GM12878 (cell line): ENCODE data around the gene ZNF655. TPM values are rescaled to one million over a fixed set of nuclear protein-coding genes. Genes with fewer than 3 reads are reported as not detected.

Experiments
- ASH2L ChIP-seq: fragments of 300-600, 200-600 bp; sonication (generic); IDR thresholded peaks from 2 replicates; pipeline ENCODE4 v1.6.1; 2017; ENCODE audit warnings: low read depth, mild to moderate bottlenecking, borderline replicate concordance
- ATF7 ChIP-seq: fragments of 450-650 bp; IDR thresholded peaks from 2 replicates; pipeline ENCODE4 v1.6.1; 2016; ENCODE audit warnings: low read depth, mild to moderate bottlenecking
- BACH1 ChIP-seq: fragments of 450-650 bp; IDR thresholded peaks from 2 replicates; pipeline ENCODE4 v1.6.1; 2017; ENCODE audit warnings: mild to moderate bottlenecking, borderline replicate concordance
- BHLHE40 ChIP-seq, 2 experiments: fragments of 450-650 bp in 1 of 2; IDR thresholded peaks; 2 replicates each; pipeline ENCODE4 v1.6.1; 2011 to 2017; ENCODE audit warnings: low read depth in 2 of 2, borderline replicate concordance in 1 of 2, improper control_type of control experiment in 1 of 2, low read length in 1 of 2, mild to moderate bottlenecking in 1 of 2
- BRCA1 ChIP-seq: IDR thresholded peaks from 2 replicates; pipeline ENCODE4 v1.6.1; 2011; ENCODE audit warnings: low read depth, low read length, improper control_type of control experiment
- CBX5 ChIP-seq: sonication (generic); IDR thresholded peaks from 2 replicates; pipeline ENCODE4 v1.6.1; 2016; ENCODE audit warnings: low read depth, moderate library complexity, mild to moderate bottlenecking, inconsistent platforms
- EED ChIP-seq: sonication (generic); IDR thresholded peaks from 2 replicates; pipeline ENCODE4 v1.6.1; 2016; ENCODE audit warnings: antibody characterized with exemption, low read depth
- FOXK2 ChIP-seq: fragments of 450-650 bp; IDR thresholded peaks from 2 replicates; pipeline ENCODE4 v1.6.1; 2017; ENCODE audit warnings: mild to moderate bottlenecking, moderate library complexity
- GABPA ChIP-seq: IDR thresholded peaks from 2 replicates; pipeline ENCODE4 v1.6.1; 2014; ENCODE audit warnings: antibody characterized with exemption, low read depth, mild to moderate bottlenecking, inconsistent platforms
- IKZF2 ChIP-seq, 2 experiments: fragments of 450-650 bp; IDR thresholded peaks; 2 replicates each; pipeline ENCODE4 v1.6.1; 2017; ENCODE audit warnings: mild to moderate bottlenecking in 2 of 2, moderate library complexity in 2 of 2
- JUNB ChIP-seq: IDR thresholded peaks from 2 replicates; pipeline ENCODE4 v1.6.1; 2016; ENCODE audit warnings: antibody characterized with exemption, mild to moderate bottlenecking
- KLF5 ChIP-seq: fragments of 450-650 bp; IDR thresholded peaks from 2 replicates; pipeline ENCODE4 v1.6.1; 2014; ENCODE audit warnings: mild to moderate bottlenecking; ENCODE audit not compliant: partially characterized antibody
- NR2C1 ChIP-seq: fragments of 450-650 bp; IDR thresholded peaks from 2 replicates; pipeline ENCODE4 v1.6.1; 2017; ENCODE audit warnings: antibody characterized with exemption, mild to moderate bottlenecking, moderate library complexity
- NRF1 ChIP-seq: conservative IDR thresholded peaks from 2 replicates; pipeline ENCODE4 v1.6.1; 2011; ENCODE audit warnings: mild to moderate bottlenecking, low read depth, low read length, improper control_type of control experiment
- POLR2A ChIP-seq: IDR thresholded peaks from 2 replicates; pipeline ENCODE4 v1.6.1; 2011; ENCODE audit warnings: low read depth, mild to moderate bottlenecking, low read length
- POLR2AphosphoS2 ChIP-seq: IDR thresholded peaks from 2 replicates; pipeline ENCODE4 v1.6.1; 2011; ENCODE audit warnings: low read depth, mild to moderate bottlenecking, low read length, improper control_type of control experiment, moderate library complexity
- SIX5 ChIP-seq: IDR thresholded peaks from 2 replicates; pipeline ENCODE4 v1.6.1; 2011; ENCODE audit warnings: mild to moderate bottlenecking, low read depth, low read length, moderate library complexity; ENCODE audit not compliant: severe bottlenecking
- SMAD1 ChIP-seq: fragments of 450-650 bp; IDR thresholded peaks from 2 replicates; pipeline ENCODE4 v1.6.1; 2018; ENCODE audit warnings: mild to moderate bottlenecking, low read depth; ENCODE audit not compliant: partially characterized antibody
- SMAD5 ChIP-seq: IDR thresholded peaks from 2 replicates; pipeline ENCODE4 v1.6.1; 2016; ENCODE audit warnings: antibody characterized with exemption, low read depth
- SREBF2 ChIP-seq: IDR thresholded peaks from 2 replicates; pipeline ENCODE4 v1.6.1; 2012; ENCODE audit warnings: mild to moderate bottlenecking, low read length
- TCF3 ChIP-seq: IDR thresholded peaks from 2 replicates; pipeline ENCODE4 v1.6.1; 2012; ENCODE audit warnings: low read depth, mild to moderate bottlenecking, low read length, borderline replicate concordance; ENCODE audit not compliant: insufficient read depth
- TCF7 ChIP-seq: IDR thresholded peaks from 2 replicates; pipeline ENCODE4 v1.6.1; 2014; ENCODE audit warnings: antibody characterized with exemption, borderline replicate concordance
- ZNF207 ChIP-seq: fragments of 450-650 bp; IDR thresholded peaks from 2 replicates; pipeline ENCODE4 v1.6.1; 2014; ENCODE audit warnings: antibody characterized with exemption, mild to moderate bottlenecking, borderline replicate concordance
- polyA plus RNA-seq, 11 experiments: library from polyadenylated mRNA; depleted of rRNA in 4 of 11; unstranded in 6 of 11; stranded (reverse) in 5 of 11; fragments of >200 nt; fragmentation: Nextera tagmentation in 4 of 11; fragmentation: Illumina TruSeq in 1 of 11; extraction: Ambion mirVana in 4 of 11; extraction: Trizol in 1 of 11; gene quantifications; 1 replicate in 1 of 11; 2 replicates in 10 of 11; pipeline versions ENCODE4 v1.2.1 to v1.2.3, GENCODE V29; 2011 to 2016; ENCODE audit warnings: inconsistent platforms in 2 of 11, missing spikeins in 2 of 11, low read depth in 1 of 11
- total RNA-seq, 4 experiments: library from RNA; depleted of rRNA in 3 of 4; stranded (reverse); fragments of >200 nt in 3 of 4; fragmentation: Illumina TruSeq in 1 of 4; extraction: Trizol in 1 of 4; gene quantifications; 2 replicates each; pipeline versions ENCODE4 v1.2.1 to v1.2.3, GENCODE V29; 2013 to 2021
- TF ChIP-seq, protein P1 (sequence below): fragments of 450-650 bp; IDR thresholded peaks from 2 replicates; pipeline ENCODE4 v1.6.1; 2018; ENCODE audit warnings: borderline replicate concordance, mild to moderate bottlenecking; ENCODE audit not compliant: partially characterized antibody
- TF ChIP-seq, protein P2 (sequence below): fragments of 450-650 bp; IDR thresholded peaks from 2 replicates; pipeline ENCODE4 v1.6.1; 2014; ENCODE audit warnings: mild to moderate bottlenecking
- TF ChIP-seq, protein P3 (sequence below): fragments of 450-650 bp; conservative IDR thresholded peaks from 2 replicates; pipeline ENCODE4 v1.6.1; 2017; ENCODE audit warnings: mild to moderate bottlenecking, moderate library complexity

ZNF655 gene
- total and polyA plus RNA-seq, 10 of the 15 experiments (the other 5 are each of a cell fraction or from before 2014, with no cell fraction given), result 14.5 to 107 (median 52.8) TPM

DNA sequence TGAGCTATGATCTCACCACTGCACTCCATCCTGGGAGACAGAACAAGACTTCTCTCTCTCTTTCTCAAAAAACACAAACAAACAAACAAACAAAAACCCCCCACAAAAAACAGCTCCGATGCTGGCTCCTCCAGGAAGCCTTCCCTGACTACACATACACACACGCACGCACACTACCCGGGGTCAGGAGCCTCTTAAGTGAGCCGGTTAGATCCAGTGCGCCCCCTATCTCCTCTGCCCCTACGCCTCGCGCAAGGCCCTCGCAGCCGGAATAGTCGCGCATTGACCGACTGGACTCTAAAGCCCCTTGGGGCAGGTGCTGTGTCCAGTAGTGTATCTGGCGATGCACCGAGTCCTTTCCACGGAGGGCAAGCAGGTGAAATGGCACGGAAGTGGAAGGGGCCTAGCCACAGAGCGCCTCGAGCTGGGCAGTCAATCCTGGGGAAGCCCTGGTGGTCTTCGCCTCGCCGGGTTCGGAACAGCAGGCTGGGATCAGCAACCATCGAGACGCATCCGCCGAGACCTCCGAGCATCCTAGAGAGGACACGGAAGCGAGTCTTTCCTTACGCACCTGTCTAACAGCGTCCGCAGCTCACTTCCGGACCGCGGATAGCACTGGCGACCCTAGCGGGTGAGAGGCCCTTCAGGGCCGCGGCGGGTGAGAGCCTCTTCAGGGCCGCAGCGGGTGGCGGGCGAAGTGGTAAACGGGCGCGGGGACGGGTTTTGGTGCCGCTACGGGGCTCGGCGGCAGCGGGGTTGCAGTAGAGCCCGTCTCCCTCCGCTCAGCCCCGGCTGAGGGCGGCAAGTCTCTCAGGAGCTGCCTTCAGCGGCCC, 58.1 kb downstream of the ZNF655 start, which contains the start of gene ZSCAN25 (continued):
- TF ChIP-seq TCF3, result peak; percentile 69; the same call in 1 of the 2 replicates
- TF ChIP-seq, protein P1, sequence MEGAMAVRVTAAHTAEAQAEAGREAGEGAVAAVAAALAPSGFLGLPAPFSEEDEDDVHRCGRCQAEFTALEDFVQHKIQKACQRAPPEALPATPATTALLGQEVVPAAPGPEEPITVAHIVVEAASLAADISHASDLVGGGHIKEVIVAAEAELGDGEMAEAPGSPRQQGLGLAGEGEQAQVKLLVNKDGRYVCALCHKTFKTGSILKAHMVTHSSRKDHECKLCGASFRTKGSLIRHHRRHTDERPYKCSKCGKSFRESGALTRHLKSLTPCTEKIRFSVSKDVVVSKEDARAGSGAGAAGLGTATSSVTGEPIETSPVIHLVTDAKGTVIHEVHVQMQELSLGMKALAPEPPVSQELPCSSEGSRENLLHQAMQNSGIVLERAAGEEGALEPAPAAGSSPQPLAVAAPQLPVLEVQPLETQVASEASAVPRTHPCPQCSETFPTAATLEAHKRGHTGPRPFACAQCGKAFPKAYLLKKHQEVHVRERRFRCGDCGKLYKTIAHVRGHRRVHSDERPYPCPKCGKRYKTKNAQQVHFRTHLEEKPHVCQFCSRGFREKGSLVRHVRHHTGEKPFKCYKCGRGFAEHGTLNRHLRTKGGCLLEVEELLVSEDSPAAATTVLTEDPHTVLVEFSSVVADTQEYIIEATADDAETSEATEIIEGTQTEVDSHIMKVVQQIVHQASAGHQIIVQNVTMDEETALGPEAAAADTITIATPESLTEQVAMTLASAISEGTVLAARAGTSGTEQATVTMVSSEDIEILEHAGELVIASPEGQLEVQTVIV, result no peak
- TF ChIP-seq, protein P2, sequence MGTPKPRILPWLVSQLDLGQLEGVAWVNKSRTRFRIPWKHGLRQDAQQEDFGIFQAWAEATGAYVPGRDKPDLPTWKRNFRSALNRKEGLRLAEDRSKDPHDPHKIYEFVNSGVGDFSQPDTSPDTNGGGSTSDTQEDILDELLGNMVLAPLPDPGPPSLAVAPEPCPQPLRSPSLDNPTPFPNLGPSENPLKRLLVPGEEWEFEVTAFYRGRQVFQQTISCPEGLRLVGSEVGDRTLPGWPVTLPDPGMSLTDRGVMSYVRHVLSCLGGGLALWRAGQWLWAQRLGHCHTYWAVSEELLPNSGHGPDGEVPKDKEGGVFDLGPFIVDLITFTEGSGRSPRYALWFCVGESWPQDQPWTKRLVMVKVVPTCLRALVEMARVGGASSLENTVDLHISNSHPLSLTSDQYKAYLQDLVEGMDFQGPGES, result no peak
- TF ChIP-seq POLR2A, result peak; percentile 96
- TF ChIP-seq NR2C1, result peak; percentile 52
- peak; percentile 52 for TF ChIP-seq SIX5
- TF ChIP-seq EED, result peak; percentile 29; the same call in 1 of the 2 replicates
- TF ChIP-seq JUNB, result no peak
- no peak for TF ChIP-seq SMAD1
- TF ChIP-seq CBX5, result 0 out of 2 replicates have a peak, but pooled peaks have one; percentile 84
- TF ChIP-seq BHLHE40 (IDR thresholded peaks at IDR 0.05; ENCODE audit: borderline replicate concordance in 1 of 2, low read depth in 2 of 2, low read length in 1 of 2), result peak; percentile 40 to 61; a peak in 1 of 4 replicates
- TF ChIP-seq ATF7, result 0 out of 2 replicates have a peak, but pooled peaks have one; percentile 24
- no peak for TF ChIP-seq TCF7
- TF ChIP-seq NRF1, result no peak
- peak; percentile 46; the same call in 1 of the 2 replicates for TF ChIP-seq SREBF2
- TF ChIP-seq SMAD5, result peak; percentile 47; the same call in 1 of the 2 replicates
- peak; percentile 72; the same call in 1 of the 2 replicates for TF ChIP-seq ASH2L
- no peak for TF ChIP-seq FOXK2
- TF ChIP-seq, protein P3, sequence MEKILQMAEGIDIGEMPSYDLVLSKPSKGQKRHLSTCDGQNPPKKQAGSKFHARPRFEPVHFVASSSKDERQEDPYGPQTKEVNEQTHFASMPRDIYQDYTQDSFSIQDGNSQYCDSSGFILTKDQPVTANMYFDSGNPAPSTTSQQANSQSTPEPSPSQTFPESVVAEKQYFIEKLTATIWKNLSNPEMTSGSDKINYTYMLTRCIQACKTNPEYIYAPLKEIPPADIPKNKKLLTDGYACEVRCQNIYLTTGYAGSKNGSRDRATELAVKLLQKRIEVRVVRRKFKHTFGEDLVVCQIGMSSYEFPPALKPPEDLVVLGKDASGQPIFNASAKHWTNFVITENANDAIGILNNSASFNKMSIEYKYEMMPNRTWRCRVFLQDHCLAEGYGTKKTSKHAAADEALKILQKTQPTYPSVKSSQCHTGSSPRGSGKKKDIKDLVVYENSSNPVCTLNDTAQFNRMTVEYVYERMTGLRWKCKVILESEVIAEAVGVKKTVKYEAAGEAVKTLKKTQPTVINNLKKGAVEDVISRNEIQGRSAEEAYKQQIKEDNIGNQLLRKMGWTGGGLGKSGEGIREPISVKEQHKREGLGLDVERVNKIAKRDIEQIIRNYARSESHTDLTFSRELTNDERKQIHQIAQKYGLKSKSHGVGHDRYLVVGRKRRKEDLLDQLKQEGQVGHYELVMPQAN, result peak; percentile 47; the same call in 1 of the 2 replicates
- peak; percentile 97 for TF ChIP-seq GABPA
- TF ChIP-seq POLR2AphosphoS2, result peak; percentile 83
- TF ChIP-seq KLF5, result no peak
- TF ChIP-seq BRCA1, result no peak
- peak; percentile 44 to 55; a peak in 3 of 4 replicates for TF ChIP-seq IKZF2 (IDR thresholded peaks at IDR 0.05)
- peak; percentile 37; the same call in 1 of the 2 replicates for TF ChIP-seq BACH1
- TF ChIP-seq ZNF207, result peak; percentile 21; the same call in 1 of the 2 replicates
